IPS-11a (cell line): Measurements from ENCODE around the gene GTF2H4.

Experiments used
- H3K4me3 ChIP-seq: one replicate; pipeline ENCODE4 v1.5.1; 2013; ENCODE audit warnings: low read depth, low read length, control low read depth

The GTF2H4 gene

DNA sequence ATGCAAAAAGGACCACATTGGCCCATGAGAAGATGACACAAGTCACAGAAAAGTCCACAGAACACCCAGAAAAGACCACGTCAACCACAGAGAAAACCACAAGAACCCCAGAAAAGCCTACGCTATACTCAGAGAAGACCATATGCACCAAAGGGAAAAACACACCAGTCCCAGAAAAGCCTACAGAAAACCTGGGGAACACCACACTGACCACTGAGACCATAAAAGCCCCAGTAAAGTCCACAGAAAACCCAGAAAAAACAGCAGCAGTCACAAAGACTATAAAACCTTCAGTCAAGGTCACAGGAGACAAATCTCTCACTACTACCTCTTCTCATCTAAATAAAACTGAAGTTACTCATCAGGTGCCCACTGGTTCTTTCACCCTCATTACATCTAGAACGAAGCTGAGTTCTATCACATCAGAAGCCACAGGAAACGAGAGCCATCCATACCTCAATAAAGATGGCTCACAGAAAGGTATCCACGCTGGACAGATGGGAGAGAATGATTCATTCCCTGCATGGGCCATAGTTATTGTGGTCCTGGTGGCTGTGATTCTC lies 44.0 kb downstream of the GTF2H4 start:
- H3K4me3 ChIP-seq: no peak overlapping the region

DNA sequence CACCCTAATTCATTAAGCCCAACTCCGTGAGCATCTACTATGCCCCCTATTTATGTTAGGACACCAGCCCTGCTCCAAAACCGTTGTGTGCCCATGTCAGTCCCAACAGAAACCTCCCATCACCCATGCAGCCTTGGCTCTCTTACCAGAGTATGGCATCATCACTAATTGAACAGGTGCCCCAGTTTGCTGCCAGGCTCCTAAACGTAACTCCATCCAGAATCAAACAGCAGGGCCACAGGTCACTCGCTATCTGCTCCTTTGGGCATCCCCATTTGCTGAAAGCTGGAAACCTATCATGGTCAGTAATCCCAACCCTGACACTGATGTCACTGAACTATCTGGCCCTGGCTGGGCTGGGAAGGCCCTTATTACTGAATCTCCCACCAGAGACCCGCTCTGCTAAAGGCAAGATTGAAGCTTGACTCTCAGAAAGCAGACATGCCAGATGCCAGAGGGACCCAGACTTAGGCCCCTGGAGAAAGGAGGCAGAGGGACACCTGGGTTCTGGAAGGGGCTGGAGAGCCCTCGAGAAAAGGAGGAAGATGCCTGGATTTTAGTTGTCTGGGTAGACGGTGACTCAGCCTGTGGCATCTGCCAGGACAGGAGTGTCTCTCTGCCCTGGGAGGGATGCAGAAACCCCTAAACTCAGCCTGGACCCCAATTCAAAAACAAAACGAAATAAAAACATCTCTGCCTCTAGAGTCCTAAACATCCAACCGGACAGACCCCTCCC lies 46.8 kb downstream of the GTF2H4 start:
- H3K4me3 ChIP-seq: peak overlapping the region; percentile 41

- H3K4me3 ChIP-seq: peak overlapping the region; percentile 41
These were observed 47.5 kb downstream of the GTF2H4 start for GRCh38 chr6:30955367-30956042.

DNA sequence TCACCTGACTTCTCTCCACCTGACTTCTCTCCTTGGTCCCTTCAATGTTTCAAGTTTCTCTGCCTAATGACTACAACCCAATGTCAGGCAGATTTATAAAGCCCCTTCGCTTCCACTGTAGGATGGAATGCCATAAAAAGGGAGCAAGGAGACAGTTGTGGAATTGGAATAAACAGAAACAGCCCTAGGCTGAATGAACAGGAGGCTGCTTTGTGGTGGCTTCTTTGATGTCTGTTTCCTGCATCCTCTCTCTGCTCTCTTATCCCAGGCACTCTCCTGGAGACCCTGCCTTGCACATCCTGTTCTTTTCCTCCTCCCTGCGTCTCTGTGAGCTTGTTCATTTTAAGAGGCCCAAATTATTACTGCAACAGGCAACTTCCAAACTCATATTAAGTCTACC lies 49.7 kb downstream of the GTF2H4 start:
- H3K4me3 ChIP-seq: no peak overlapping the region

- H3K4me3 ChIP-seq: no peak overlapping the region
These were observed 53.1 kb downstream of the GTF2H4 start for GRCh38 chr6:30960907-30961673.

DNA sequence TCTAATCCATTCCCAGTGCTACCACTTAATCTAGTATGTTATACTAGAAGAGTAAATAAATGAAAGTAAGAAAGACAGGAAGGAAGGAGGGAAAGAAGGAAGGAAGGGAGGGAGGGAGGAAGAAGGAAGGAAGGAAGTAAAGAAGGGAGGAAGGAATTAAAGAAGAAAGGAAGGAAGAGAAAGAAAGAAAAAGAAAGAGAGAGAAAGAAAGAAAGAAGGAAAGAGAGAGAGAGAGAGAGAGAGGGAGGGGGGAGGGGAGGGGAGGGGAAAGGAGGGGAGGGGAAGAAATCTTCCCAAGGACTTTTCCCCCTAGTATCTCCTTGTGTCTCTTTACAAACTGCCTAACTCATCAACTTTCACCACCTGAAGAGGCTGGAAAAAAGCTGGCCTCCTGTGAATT lies 54.7 kb downstream of the GTF2H4 start:
- H3K4me3 ChIP-seq: no peak overlapping the region

DNA sequence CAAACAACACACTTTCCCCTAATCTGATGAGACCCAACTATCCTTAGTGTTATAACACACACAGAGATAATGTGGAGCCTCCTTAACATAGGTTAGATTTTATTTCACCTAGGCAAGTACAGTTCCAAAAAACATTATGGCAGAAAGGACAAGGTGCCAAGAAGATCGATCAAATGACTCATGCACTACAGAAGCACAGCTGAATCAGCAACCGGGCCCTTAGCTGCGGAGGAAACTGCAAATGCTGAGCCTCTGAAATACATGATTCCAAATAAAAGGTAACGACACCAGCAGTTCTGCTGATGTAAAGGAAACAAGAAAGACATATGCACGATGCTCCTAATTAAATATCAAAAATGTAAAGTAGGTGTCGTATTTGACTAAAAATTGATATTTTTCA lies 55.6 kb downstream of the GTF2H4 start:
- no peak overlapping the region for H3K4me3 ChIP-seq
